ENCODE measurements around the gene ABCB9. TPM values are rescaled to one million over a fixed set of nuclear protein-coding genes. Genes with fewer than 3 reads are reported as not detected.
"Not testable (repeated sequence)": the region's sequence is repeated elsewhere in the genome, so short reads cannot be mapped to it uniquely, and the experiment has no call there.

The ABCB9 gene
- 1.4 and 4.8 TPM in 2 replicates for total RNA-seq (2014; rRNA removed; shearing (Covaris generic); ENCODE audit: low replicate concordance)

GRCh38 chr12:122965851-122966742, at the start of gene ABCB9:
ABCB9 (minus strand) TSS chr12:122966463; CDS start chr12:122960235, 6,228 bp downstream.
- DNase-seq (ENCODE audit: low read depth), result peak; percentile 67
- in situ Hi-C loops (cut with HindIII; ENCODE audit: low pct_unique_long_range_greater_than_20kb, low sequenced_read_pairs), result no loop called here

GRCh38 chr12:123014473-123014872, 48.2 kb upstream of the ABCB9 start:
- DNase-seq (ENCODE audit: low read depth); in situ Hi-C loops (cut with HindIII; ENCODE audit: low pct_unique_long_range_greater_than_20kb, low sequenced_read_pairs): not testable (repeated sequence)

GRCh38 chr12:123013185-123014095, 47.2 kb upstream of the ABCB9 start:
- in situ Hi-C loops (cut with HindIII; ENCODE audit: low pct_unique_long_range_greater_than_20kb, low sequenced_read_pairs), result no loop called here
- DNase-seq (ENCODE audit: low read depth), result no peak

GRCh38 chr12:123011701-123012100, 45.4 kb upstream of the ABCB9 start:
- in situ Hi-C loops (cut with HindIII; ENCODE audit: low pct_unique_long_range_greater_than_20kb, low sequenced_read_pairs), result no loop called here
- no peak for DNase-seq (ENCODE audit: low read depth)

- in situ Hi-C loops (cut with HindIII; ENCODE audit: low pct_unique_long_range_greater_than_20kb, low sequenced_read_pairs), result no loop called here
- DNase-seq (ENCODE audit: low read depth), result no peak
Observed at GRCh38 chr12:123010681-123011080, 44.4 kb upstream of the ABCB9 start.

GRCh38 chr12:123010110-123010509, 43.8 kb upstream of the ABCB9 start:
- in situ Hi-C loops (cut with HindIII; ENCODE audit: low pct_unique_long_range_greater_than_20kb, low sequenced_read_pairs), result no loop called here
- DNase-seq (ENCODE audit: low read depth), result no peak

- no peak for DNase-seq (ENCODE audit: low read depth)
- in situ Hi-C loops (cut with HindIII; ENCODE audit: low pct_unique_long_range_greater_than_20kb, low sequenced_read_pairs), result no loop called here
Observed at GRCh38 chr12:123006977-123007376, 40.7 kb upstream of the ABCB9 start.

GRCh38 chr12:123005081-123005626, 38.9 kb upstream of the ABCB9 start:
- no peak for DNase-seq (ENCODE audit: low read depth)
- in situ Hi-C loops (cut with HindIII; ENCODE audit: low pct_unique_long_range_greater_than_20kb, low sequenced_read_pairs), result no loop called here

- DNase-seq (ENCODE audit: low read depth), result no peak
- in situ Hi-C loops (cut with HindIII; ENCODE audit: low pct_unique_long_range_greater_than_20kb, low sequenced_read_pairs), result no loop called here
Observed at GRCh38 chr12:123004287-123004686, 38.0 kb upstream of the ABCB9 start.

GRCh38 chr12:123003257-123003656, 37.0 kb upstream of the ABCB9 start:
- in situ Hi-C loops (cut with HindIII; ENCODE audit: low pct_unique_long_range_greater_than_20kb, low sequenced_read_pairs), result no loop called here

GRCh38 chr12:123001464-123001863, 35.2 kb upstream of the ABCB9 start:
- no peak for DNase-seq (ENCODE audit: low read depth)
- in situ Hi-C loops (cut with HindIII; ENCODE audit: low pct_unique_long_range_greater_than_20kb, low sequenced_read_pairs), result no loop called here

More at GRCh38 chr12:123003257-123003656, 37.0 kb upstream of the ABCB9 start:
- no peak for DNase-seq (ENCODE audit: low read depth)

GRCh38 chr12:123000578-123000977, 34.3 kb upstream of the ABCB9 start:
- DNase-seq (ENCODE audit: low read depth), result no peak
- in situ Hi-C loops (cut with HindIII; ENCODE audit: low pct_unique_long_range_greater_than_20kb, low sequenced_read_pairs), result no loop called here

- in situ Hi-C loops (cut with HindIII; ENCODE audit: low pct_unique_long_range_greater_than_20kb, low sequenced_read_pairs), result no loop called here
- no peak for DNase-seq (ENCODE audit: low read depth)
Observed at GRCh38 chr12:122999986-123000420, 33.7 kb upstream of the ABCB9 start.

- no peak for DNase-seq (ENCODE audit: low read depth)
- in situ Hi-C loops (cut with HindIII; ENCODE audit: low pct_unique_long_range_greater_than_20kb, low sequenced_read_pairs), result no loop called here
Observed at GRCh38 chr12:122999196-122999946, 33.1 kb upstream of the ABCB9 start.

- in situ Hi-C loops (cut with HindIII; ENCODE audit: low pct_unique_long_range_greater_than_20kb, low sequenced_read_pairs), result no loop called here
- DNase-seq (ENCODE audit: low read depth), result no peak
Observed at GRCh38 chr12:122998316-122998715, 32.1 kb upstream of the ABCB9 start.

- no peak for DNase-seq (ENCODE audit: low read depth)
- in situ Hi-C loops (cut with HindIII; ENCODE audit: low pct_unique_long_range_greater_than_20kb, low sequenced_read_pairs), result no loop called here
Observed at GRCh38 chr12:122997343-122998250, 31.3 kb upstream of the ABCB9 start.
